Gastroesophageal sphincter (tissue), 4 donors: Measurements from ENCODE around the gene B3GALT2. TPM values are rescaled to one million over a fixed set of nuclear protein-coding genes. Genes with fewer than 3 reads are reported as not detected.

Experiments
- ATAC-seq: fragments of 150-250 bp; one replicate; pipeline ENCODE4 v1.9.1; 2016; ENCODE audit warnings: mild to moderate bottlenecking, moderate library complexity
- H3K27ac ChIP-seq, 4 donors: fragments of 200-600 bp; sonication (generic) in 3 of 4; 1 replicate in 3 of 4; 2 replicates in 1 of 4; pipeline ENCODE4 v1.5.1; 2016 to 2019
- H3K27me3 ChIP-seq: fragments of 200-600 bp; sonication (generic); one replicate; pipeline ENCODE4 v1.5.1; 2019
- H3K36me3 ChIP-seq, 2 donors: fragments of 200-600 bp; sonication (generic); one replicate each; pipeline ENCODE4 v1.5.1; 2019; ENCODE audit warnings: control low read depth in 1 of 2
- H3K4me1 ChIP-seq, 3 donors: fragments of 200-600 bp; sonication (generic); 1 replicate in 2 of 3; 2 replicates in 1 of 3; pipeline ENCODE4 v1.5.1; 2016 to 2019; ENCODE audit warnings: control low read depth in 2 of 3
- H3K4me3 ChIP-seq, 2 donors: fragments of 200-600 bp; sonication (generic); one replicate each; pipeline ENCODE4 v1.5.1; 2019; ENCODE audit warnings: mild to moderate bottlenecking in 1 of 2, moderate library complexity in 1 of 2
- H3K9me3 ChIP-seq, 3 donors: fragments of 200-600 bp; sonication (generic); one replicate each; pipeline ENCODE4 v1.5.1; 2017 to 2019; ENCODE audit warnings: control low read depth in 2 of 3
- EP300 ChIP-seq: sonication (generic); formaldehyde crosslinking; IDR thresholded peaks from one replicate; pipeline ENCODE4 v1.6.1; 2017; ENCODE audit warnings: antibody characterized with exemption, mild to moderate bottlenecking
- POLR2A ChIP-seq, 2 donors: fragments of 450-650 bp; IDR thresholded peaks; one replicate each; pipeline ENCODE4 v1.6.1; 2017; ENCODE audit warnings: antibody characterized with exemption in 2 of 2, mild to moderate bottlenecking in 2 of 2, moderate library complexity in 1 of 2
- POLR2AphosphoS5 ChIP-seq: sonication (generic); formaldehyde crosslinking; IDR thresholded peaks from one replicate; pipeline ENCODE4 v1.6.1; 2017; ENCODE audit warnings: antibody characterized with exemption
- WGBS, 2 donors: methylation state at CpG; one replicate each; pipeline ENCODE4 v1.1.5; 2018; ENCODE audit warnings: low coverage in 1 of 2; 5-methylcytosine and 5-hydroxymethylcytosine counted together
- total RNA-seq, 4 donors: library from RNA; depleted of rRNA; stranded (reverse); fragments of >200 nt; gene quantifications; one replicate each; pipeline ENCODE4 v1.1.0, GENCODE V29; 2016
- TF ChIP-seq, protein P1 (sequence below), 4 experiments: fragments of 200-600 bp in 2 of 4; fragments of 450-650 bp in 2 of 4; sonication (generic) in 1 of 4; IDR thresholded peaks; one replicate each; pipeline ENCODE4 v1.5.1; 2017 to 2019; ENCODE audit warnings: antibody characterized with exemption in 4 of 4, mild to moderate bottlenecking in 2 of 4, moderate library complexity in 2 of 4

B3GALT2 gene
- total RNA-seq, 4 donors from 2014 or later = 1.2 to 5.3 (median 4.2) TPM

DNA sequence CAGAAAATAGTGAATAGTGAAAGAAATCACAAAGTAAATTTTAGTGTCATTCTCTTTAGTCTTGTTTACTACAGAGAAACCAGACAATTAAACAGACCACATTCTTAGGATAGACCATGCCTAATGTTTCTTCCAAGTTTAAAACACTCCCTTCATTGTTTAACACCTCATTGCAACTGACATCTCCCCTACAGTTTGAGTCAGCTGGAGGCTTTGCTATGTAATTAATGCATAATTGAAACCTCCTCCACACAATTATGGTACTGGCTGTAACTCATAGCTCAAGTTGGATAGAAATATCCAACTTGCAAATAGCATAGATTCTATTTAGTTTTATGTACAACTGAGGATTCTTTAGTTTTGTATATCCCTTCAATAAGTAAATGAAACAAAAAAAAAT lies 35.2 kb upstream of the B3GALT2 start:
- H3K4me1 ChIP-seq = peaks cover 3 to 19% (median 3%) of the 10 kb centered on the region in 3 donors
- ATAC-seq = no peak
- peaks cover 0 to 24% of the 10 kb centered on the region in 2 donors for H3K36me3 ChIP-seq
- peak overlapping the region in 1 of 4 donors; percentile 37 for H3K27ac ChIP-seq
- no peaks in the 10 kb centered on the region for H3K27me3 ChIP-seq
- no peak overlapping the region for H3K4me3 ChIP-seq
- TF ChIP-seq POLR2A (IDR thresholded peaks at IDR 0.05) (no peak), EP300 (no peak), POLR2AphosphoS5 (no peak)
- TF ChIP-seq, protein P1, sequence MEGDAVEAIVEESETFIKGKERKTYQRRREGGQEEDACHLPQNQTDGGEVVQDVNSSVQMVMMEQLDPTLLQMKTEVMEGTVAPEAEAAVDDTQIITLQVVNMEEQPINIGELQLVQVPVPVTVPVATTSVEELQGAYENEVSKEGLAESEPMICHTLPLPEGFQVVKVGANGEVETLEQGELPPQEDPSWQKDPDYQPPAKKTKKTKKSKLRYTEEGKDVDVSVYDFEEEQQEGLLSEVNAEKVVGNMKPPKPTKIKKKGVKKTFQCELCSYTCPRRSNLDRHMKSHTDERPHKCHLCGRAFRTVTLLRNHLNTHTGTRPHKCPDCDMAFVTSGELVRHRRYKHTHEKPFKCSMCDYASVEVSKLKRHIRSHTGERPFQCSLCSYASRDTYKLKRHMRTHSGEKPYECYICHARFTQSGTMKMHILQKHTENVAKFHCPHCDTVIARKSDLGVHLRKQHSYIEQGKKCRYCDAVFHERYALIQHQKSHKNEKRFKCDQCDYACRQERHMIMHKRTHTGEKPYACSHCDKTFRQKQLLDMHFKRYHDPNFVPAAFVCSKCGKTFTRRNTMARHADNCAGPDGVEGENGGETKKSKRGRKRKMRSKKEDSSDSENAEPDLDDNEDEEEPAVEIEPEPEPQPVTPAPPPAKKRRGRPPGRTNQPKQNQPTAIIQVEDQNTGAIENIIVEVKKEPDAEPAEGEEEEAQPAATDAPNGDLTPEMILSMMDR (IDR thresholded peaks at IDR 0.05) = no peak
- H3K9me3 ChIP-seq = no peaks in the 10 kb centered on the region

DNA sequence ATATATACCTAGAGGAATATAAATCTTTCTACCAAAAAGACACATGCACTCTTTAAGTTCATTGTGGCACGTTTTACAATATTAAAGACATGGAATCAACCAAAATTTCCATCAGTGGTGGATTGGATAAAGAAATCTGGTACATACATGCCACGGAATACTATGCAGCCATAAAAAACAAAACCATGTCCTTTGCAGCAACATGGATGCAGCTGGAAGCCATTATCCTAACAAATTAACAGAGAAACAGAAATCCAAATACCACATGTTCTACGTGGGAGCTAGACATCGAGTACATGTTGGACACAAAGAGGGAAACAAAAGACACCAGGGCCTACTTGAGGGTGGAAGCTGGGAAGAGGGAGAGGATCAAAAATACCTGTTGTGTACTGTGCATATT lies 33.0 kb upstream of the B3GALT2 start:
- 98 to 100% methylated on average over 2 to 4 of the region's 4 CpGs for WGBS, 2 donors
- Histone ChIP-seq H3K27ac (no peak overlapping the region), H3K9me3 (peaks cover 0 to 4% (median 0%) of the 10 kb centered on the region in 3 donors), H3K4me3 (no peak overlapping the region), H3K36me3 (peaks cover 0 to 32% of the 10 kb centered on the region in 2 donors), H3K27me3 (no peaks in the 10 kb centered on the region), H3K4me1 (peaks cover 3 to 19% (median 3%) of the 10 kb centered on the region in 3 donors)
- no peak for ATAC-seq
- TF ChIP-seq POLR2A (IDR thresholded peaks at IDR 0.05) = no peak
- TF ChIP-seq, protein P1 (IDR thresholded peaks at IDR 0.05) = no peak
- no peak for TF ChIP-seq EP300
- no peak for TF ChIP-seq POLR2AphosphoS5

DNA sequence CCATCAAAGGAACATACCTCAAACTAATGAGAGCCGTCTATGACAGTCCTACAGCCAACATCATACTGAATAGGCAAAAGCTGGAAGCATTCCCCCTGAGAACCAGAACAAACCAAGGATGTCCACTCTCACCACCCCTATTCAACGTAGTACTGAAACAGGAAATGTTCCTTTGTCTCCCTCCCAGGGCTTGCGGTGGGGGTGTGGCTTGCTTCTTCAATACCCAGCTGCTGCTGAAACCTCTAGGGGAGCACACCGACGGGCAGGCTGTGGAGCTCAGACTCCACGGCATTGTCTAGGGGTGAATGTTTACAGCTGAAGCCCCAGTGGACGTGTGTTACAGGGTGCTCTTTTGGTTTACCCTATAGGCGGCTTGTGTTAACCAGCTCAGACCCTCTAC lies 30.5 kb upstream of the B3GALT2 start:
- peaks cover 0 to 48% of the 10 kb centered on the region in 2 donors for H3K36me3 ChIP-seq
- peaks cover 0 to 4% (median 0%) of the 10 kb centered on the region in 3 donors for H3K9me3 ChIP-seq
- H3K27ac ChIP-seq = no peak overlapping the region
- H3K4me1 ChIP-seq = peaks cover 0 to 10% (median under 1%) of the 10 kb centered on the region in 3 donors
- WGBS, 2 donors = 75 to 89% methylated on average over 1 to 5 of the region's 8 CpGs
- TF ChIP-seq, protein P1 (IDR thresholded peaks at IDR 0.05) = no peak
- TF ChIP-seq POLR2A (IDR thresholded peaks at IDR 0.05) (no peak), EP300 (no peak), POLR2AphosphoS5 (no peak)
- ATAC-seq = no peak
- H3K4me3 ChIP-seq = no peak overlapping the region
- H3K27me3 ChIP-seq = no peaks in the 10 kb centered on the region

DNA sequence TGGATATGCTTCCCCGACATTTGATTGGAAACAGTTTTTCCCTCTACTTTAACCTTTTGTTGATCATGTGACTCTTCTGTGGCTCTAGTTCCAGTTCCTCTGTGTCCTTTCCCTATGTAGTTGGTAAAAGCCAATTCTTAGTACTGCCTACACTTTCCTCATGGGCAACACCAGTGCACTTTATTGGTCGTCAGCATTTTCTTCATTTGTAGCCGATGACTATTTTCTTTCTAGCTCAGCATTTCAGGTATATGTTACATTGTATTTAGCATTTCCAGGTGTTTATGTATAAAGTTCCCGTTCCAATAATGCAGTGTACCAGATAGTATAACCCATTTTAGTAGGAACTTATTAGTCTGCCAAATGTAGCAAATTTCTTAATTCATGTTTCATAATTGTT lies 27.6 kb upstream of the B3GALT2 start:
- Histone ChIP-seq H3K9me3 (peaks cover 0 to 4% (median 0%) of the 10 kb centered on the region in 3 donors), H3K4me1 (no peaks in the 10 kb centered on the region), H3K27ac (no peak overlapping the region), H3K27me3 (no peaks in the 10 kb centered on the region), H3K4me3 (no peak overlapping the region), H3K36me3 (peaks cover 0 to 46% of the 10 kb centered on the region in 2 donors)
- WGBS, 2 donors = 98 to 100% methylated on average over 4 of the region's 4 CpGs
- ATAC-seq = no peak
- no peak for TF ChIP-seq POLR2AphosphoS5
- TF ChIP-seq EP300 = no peak
- TF ChIP-seq POLR2A (IDR thresholded peaks at IDR 0.05) = no peak
- TF ChIP-seq, protein P1 (IDR thresholded peaks at IDR 0.05) = no peak

DNA sequence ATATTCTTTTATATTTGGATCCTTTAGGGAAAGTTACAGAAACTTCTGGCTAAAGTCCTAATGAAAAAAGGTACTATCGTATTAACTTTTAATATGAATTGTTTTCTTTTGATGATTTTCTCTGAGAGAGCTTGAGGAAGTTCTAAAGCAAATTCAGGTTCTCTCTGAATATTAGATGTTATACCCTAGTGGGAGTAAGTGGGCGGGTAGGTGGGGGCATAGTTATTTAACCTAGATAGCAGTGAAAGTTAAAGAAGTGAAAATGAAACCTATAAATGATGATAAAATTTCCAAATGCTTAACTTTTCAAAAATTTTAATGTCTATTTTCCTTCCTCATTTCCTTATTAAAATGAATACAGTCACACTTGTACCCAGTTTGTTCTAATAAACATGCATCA lies 26.2 kb upstream of the B3GALT2 start:
- H3K9me3 ChIP-seq = peaks cover 0 to 4% (median 0%) of the 10 kb centered on the region in 3 donors
- ATAC-seq = no peak
- peaks cover 0 to 39% of the 10 kb centered on the region in 2 donors for H3K36me3 ChIP-seq
- H3K4me3 ChIP-seq = no peak overlapping the region
- H3K27me3 ChIP-seq = no peaks in the 10 kb centered on the region
- no peaks in the 10 kb centered on the region for H3K4me1 ChIP-seq
- WGBS, 2 donors = 89 to 94% methylated on average over 2 of the region's 2 CpGs
- TF ChIP-seq, protein P1 (IDR thresholded peaks at IDR 0.05) = no peak
- TF ChIP-seq EP300 (no peak), POLR2AphosphoS5 (no peak), POLR2A (IDR thresholded peaks at IDR 0.05) (no peak)
- H3K27ac ChIP-seq = no peak overlapping the region
